Small intestine (tissue), 16 donors: Measurements from ENCODE around the gene EHMT1. TPM values are rescaled to one million over a fixed set of nuclear protein-coding genes. Genes with fewer than 3 reads are reported as not detected.

Source experiments
- DNase-seq, 2 donors: peaks; one replicate each; pipeline versions ENCODE4 v3.0.0 to v3.0.0-alpha.2; 2013
- FAIRE-seq: peaks from 2 replicates; lab custom pipeline; 2012; peaks lifted over from hg19 to GRCh38; lab: Jason Lieb, UNC
- H3K27ac ChIP-seq, 3 donors: one replicate each; pipeline ENCODE4 v1.5.1; 2013; ENCODE audit warnings: low read length in 2 of 3, mild to moderate bottlenecking in 2 of 3, control low read depth in 1 of 3, inconsistent platforms in 1 of 3, low read depth in 1 of 3, moderate library complexity in 1 of 3
- H3K27me3 ChIP-seq, 3 donors: one replicate each; pipeline ENCODE4 v1.6.1; 2013; ENCODE audit warnings: low read length in 3 of 3, inconsistent platforms in 1 of 3; ENCODE audit not compliant: control insufficient read depth in 3 of 3, insufficient read depth in 3 of 3
- H3K36me3 ChIP-seq, 3 donors: one replicate each; pipeline ENCODE4 v1.6.1; 2013; ENCODE audit warnings: low read length in 3 of 3, inconsistent platforms in 1 of 3, low read depth in 1 of 3, mild to moderate bottlenecking in 1 of 3, moderate library complexity in 1 of 3; ENCODE audit not compliant: control insufficient read depth in 3 of 3, insufficient read depth in 2 of 3
- H3K4me1 ChIP-seq, 3 donors: one replicate each; pipeline ENCODE4 v1.6.1; 2013; ENCODE audit warnings: low read length in 2 of 3, inconsistent platforms in 1 of 3, low read depth in 1 of 3, mild to moderate bottlenecking in 1 of 3, moderate library complexity in 1 of 3; ENCODE audit not compliant: control insufficient read depth in 3 of 3, insufficient read depth in 2 of 3
- H3K4me3 ChIP-seq, 3 donors: one replicate each; pipeline ENCODE4 v1.5.1; 2013; ENCODE audit warnings: low read length in 3 of 3, control low read depth in 1 of 3, inconsistent platforms in 1 of 3, low read depth in 1 of 3, mild to moderate bottlenecking in 1 of 3, moderate library complexity in 1 of 3
- H3K9me3 ChIP-seq, 2 donors: one replicate each; pipeline ENCODE4 v1.6.1; 2013; ENCODE audit warnings: low read depth in 1 of 2, low read length in 1 of 2; ENCODE audit not compliant: control insufficient read depth in 2 of 2, insufficient read depth in 1 of 2
- WGBS, 3 donors: extraction: QIAGEN DNeasy Blood & Tissue Kit; methylation state at CpG; one replicate each; pipeline ENCODE4 v1.1.7; 2013; 5-methylcytosine and 5-hydroxymethylcytosine counted together
- long read RNA-seq, 10 donors: transcript quantifications; one replicate each; lab custom pipeline, GENCODE V29; 2026
- polyA plus RNA-seq, 4 donors: library from polyadenylated mRNA; stranded (reverse) in 3 of 4; unstranded in 1 of 4; fragments of 200-250 nt in 3 of 4; fragments of 120-200 nt in 1 of 4; gene quantifications; one replicate each; pipeline versions ENCODE4 v1.2.1 to v1.2.3, GENCODE V29; 2013
- donor health status: healthy with polysubstance abuse.
- donor health status: control.
- donor health status: control.
- donor health status: Bipolar disorder and iron deficiency.
- donor health status: healthy.

EHMT1 gene
- 10 to 100 TPM; 35.2 to 53.9 (median 39.1) TPM for polyA plus RNA-seq
- long read RNA-seq, donor 1, partial matches to known transcripts: 5 of 5 reads
- long read RNA-seq, donor 1, other reads (novel, unspliced or antisense): 0 of 5 reads
- long read RNA-seq, donor 2: 0 reads
- long read RNA-seq, donor 3, partial matches to known transcripts: 0 of 2 reads
- long read RNA-seq, donor 3, other reads (novel, unspliced or antisense): 0 of 2 reads
- long read RNA-seq, donor 4: 0 reads
- long read RNA-seq, donor 5, partial matches to known transcripts: 7 of 8 reads
- long read RNA-seq, donor 5, other reads (novel, unspliced or antisense): 0 of 8 reads
- long read RNA-seq, donor 6: 0 reads
- long read RNA-seq, donor 7: 0 reads
- long read RNA-seq, donor 8: 0 reads
- long read RNA-seq, donor 9: 0 reads
- long read RNA-seq, donor 10, partial matches to known transcripts: 0 of 2 reads
- long read RNA-seq, donor 10, other reads (novel, unspliced or antisense): 0 of 2 reads

DNA sequence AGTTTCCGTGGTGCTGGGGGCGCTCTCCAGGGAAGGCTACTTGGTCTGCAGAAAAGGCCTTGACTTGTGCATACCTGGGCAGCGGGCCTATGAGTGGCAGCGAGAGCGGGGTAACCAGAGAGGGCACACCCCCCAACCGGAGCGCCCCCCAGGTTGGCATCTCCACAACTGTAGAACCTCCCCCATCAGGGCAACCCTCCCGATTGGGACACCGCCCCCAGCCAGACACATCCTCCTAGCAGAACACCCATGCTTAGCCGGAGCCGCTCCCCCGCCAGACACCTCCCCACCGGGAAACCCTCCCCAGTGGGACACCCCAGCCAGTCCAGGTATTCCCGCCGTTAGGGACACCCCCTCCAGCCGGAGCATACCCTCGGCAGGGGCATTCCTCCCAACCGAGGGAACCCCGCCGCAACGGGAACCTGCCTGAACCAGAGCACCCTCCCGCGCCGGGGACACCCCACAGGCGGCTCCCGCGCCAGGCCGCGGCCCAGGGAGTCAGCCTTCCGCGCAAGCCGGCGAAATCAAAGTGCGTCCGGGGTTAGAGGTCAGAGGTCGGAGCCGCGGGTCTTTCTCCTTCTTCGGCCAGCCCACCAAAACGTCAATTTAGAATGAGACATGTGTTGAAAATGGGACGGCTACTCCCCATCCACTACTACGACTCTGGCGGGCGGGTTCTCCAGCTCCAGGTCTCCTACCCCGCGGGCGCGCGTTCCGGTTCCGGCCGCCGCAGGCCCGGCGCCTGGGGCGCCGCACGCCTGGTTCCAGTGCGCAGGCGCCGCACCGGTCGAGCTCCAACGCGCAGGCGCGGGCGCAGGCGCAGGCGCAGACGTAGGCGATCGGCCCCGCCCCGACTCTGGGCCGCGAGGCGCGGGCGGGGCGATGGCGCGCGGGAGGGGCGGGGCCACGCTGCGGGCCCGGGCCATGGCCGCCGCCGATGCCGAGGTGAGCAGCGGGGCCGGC, at the start of gene EHMT1:
EHMT1 (plus strand) TSS at position 901 of the 963 bp plus-strand sequence; CDS start at position 925, 24 bp downstream.
- H3K4me3 ChIP-seq: peak within 1 kb of the TSS; percentile 69 to 100 (median 86)
- WGBS, 3 donors: 0 to 1% (median 0%) methylated on average over 62 to 94 of the region's 94 CpGs
- peaks cover 2 to 16% (median 11%) of the 10 kb centered on the region in 3 donors for H3K4me1 ChIP-seq
- no peak for FAIRE-seq
- peak within 1 kb of the TSS; percentile 76 to 97 (median 87) for H3K27ac ChIP-seq
- no peaks in the 10 kb centered on the region for H3K9me3 ChIP-seq
- H3K36me3 ChIP-seq: peaks cover 6 to 52% (median 6%) of the 10 kb centered on the region in 3 donors
- H3K27me3 ChIP-seq: no peaks in the 10 kb centered on the region
- peak; percentile 92 to 96 for DNase-seq

- WGBS, 3 donors: 94 to 99% (median 96%) methylated on average over 5 of the region's 5 CpGs
Observed at GRCh38 chr9:137569609-137570203, 49.1 kb upstream of the EHMT1 start.

DNA sequence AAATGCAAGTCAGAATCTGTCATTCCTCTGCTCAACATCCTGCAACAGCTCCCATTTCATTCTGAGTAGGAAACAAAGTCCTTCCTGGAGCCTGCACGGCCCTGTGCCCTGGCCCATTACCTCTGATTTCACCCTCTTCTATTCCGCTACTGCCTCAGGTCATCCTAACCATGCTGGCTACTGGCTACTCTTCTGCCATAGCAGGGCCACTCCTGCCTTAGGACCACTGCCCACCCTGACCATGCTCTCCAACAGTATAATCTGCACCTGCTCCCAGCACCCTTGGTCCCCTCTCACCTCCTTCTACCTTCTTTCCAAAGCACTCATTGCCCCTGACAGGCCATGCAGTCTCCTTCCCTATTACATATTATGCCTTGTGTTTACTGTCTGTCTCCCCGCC, 48.2 kb upstream of the EHMT1 start:
- Histone ChIP-seq H3K4me3 (no peak overlapping the region), H3K4me1 (no peaks in the 10 kb centered on the region), H3K27ac (no peak overlapping the region), H3K27me3 (no peaks in the 10 kb centered on the region), H3K36me3 (peaks cover 5 to 56% (median 7%) of the 10 kb centered on the region in 3 donors), H3K9me3 (no peaks in the 10 kb centered on the region)
- 95 to 100% (median 98%) methylated on average over 3 of the region's 3 CpGs for WGBS, 3 donors
- DNase-seq: no peak
- no peak for FAIRE-seq

More at GRCh38 chr9:137569609-137570203, 49.1 kb upstream of the EHMT1 start:
- H3K9me3 ChIP-seq: no peaks in the 10 kb centered on the region
- no peaks in the 10 kb centered on the region for H3K27me3 ChIP-seq
- H3K27ac ChIP-seq: no peak overlapping the region
- no peak for FAIRE-seq
- peaks cover 5 to 51% (median 7%) of the 10 kb centered on the region in 3 donors for H3K36me3 ChIP-seq
- no peaks in the 10 kb centered on the region for H3K4me1 ChIP-seq
- no peak overlapping the region for H3K4me3 ChIP-seq
- DNase-seq: no peak

GRCh38 chr9:137574192-137574591, 44.6 kb upstream of the EHMT1 start:
- Histone ChIP-seq H3K27ac (no peak overlapping the region), H3K4me3 (no peak overlapping the region), H3K36me3 (peaks cover 5 to 58% (median 7%) of the 10 kb centered on the region in 3 donors), H3K9me3 (no peaks in the 10 kb centered on the region), H3K4me1 (peaks cover 2 to 11% (median 3%) of the 10 kb centered on the region in 3 donors), H3K27me3 (no peaks in the 10 kb centered on the region)
- FAIRE-seq: no peak
- no peak for DNase-seq
- WGBS, 3 donors: 89 to 93% (median 93%) methylated on average over 10 of the region's 10 CpGs

- H3K27ac ChIP-seq: no peak overlapping the region
- WGBS, 3 donors: 44 to 61% (median 51%) methylated on average over 9 of the region's 9 CpGs
Observed at GRCh38 chr9:137575364-137575715, 43.5 kb upstream of the EHMT1 start.

GRCh38 chr9:137575716-137576411, 42.9 kb upstream of the EHMT1 start:
- FAIRE-seq (no peak), DNase-seq (no peak)
- no peak overlapping the region for H3K27ac ChIP-seq
- no peaks in the 10 kb centered on the region for H3K27me3 ChIP-seq
- peaks cover 5 to 54% (median 7%) of the 10 kb centered on the region in 3 donors for H3K36me3 ChIP-seq
- no peaks in the 10 kb centered on the region for H3K9me3 ChIP-seq
- WGBS, 3 donors: 76 to 81% (median 78%) methylated on average over 12 of the region's 12 CpGs
- no peak overlapping the region for H3K4me3 ChIP-seq
- H3K4me1 ChIP-seq: peaks cover 2 to 11% (median 3%) of the 10 kb centered on the region in 3 donors

More at GRCh38 chr9:137575364-137575715, 43.5 kb upstream of the EHMT1 start:
- Histone ChIP-seq H3K27me3 (no peaks in the 10 kb centered on the region), H3K9me3 (no peaks in the 10 kb centered on the region), H3K4me3 (no peak overlapping the region), H3K36me3 (peaks cover 5 to 54% (median 7%) of the 10 kb centered on the region in 3 donors), H3K4me1 (peaks cover 2 to 11% (median 3%) of the 10 kb centered on the region in 3 donors)
- DNase-seq: no peak
- no peak for FAIRE-seq

DNA sequence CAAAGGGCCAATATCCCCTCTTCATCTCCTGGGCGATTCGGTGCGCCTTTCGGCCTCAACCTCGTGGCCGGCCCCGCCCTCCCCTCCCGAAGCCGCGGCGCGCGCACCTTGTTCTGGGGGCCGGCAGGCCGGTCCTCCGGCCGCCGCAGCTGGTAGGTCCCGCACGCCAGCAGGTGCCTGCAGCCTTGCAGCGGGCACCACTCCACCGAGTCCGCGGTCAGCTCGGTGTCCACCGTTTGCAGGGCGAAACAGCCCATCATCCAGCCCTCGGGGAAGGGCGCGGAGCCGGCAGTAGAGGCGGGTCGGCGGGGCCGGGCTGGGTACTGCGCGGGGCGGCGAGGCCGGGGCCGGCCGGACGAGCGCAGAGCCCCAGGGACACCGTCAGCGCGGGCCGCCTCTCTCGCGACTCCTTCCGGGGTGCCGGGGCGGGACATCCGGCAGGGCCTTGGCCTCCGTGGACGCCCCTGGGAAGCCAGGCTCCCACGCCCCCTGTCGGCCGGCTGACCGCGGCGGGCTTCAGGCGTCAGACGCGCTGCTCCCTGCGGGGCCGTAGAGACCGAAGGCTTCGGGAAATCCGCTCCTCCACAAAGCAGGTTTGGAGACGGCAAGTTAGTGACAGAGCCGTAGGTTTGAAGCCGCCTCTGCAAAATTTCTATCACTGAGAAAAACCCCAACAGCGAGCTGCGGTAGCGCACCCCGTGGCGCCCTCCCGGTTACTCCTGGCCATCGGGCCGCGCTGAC, 40.1 kb upstream of the EHMT1 start, which contains the start of gene DPH7:
DPH7 (minus strand) TSS at position 408 of the 741 bp plus-strand sequence; CDS start at position 260, 148 bp downstream.
- 0 to 7% (median 2%) methylated on average over 58 to 82 of the region's 82 CpGs for WGBS, 3 donors
- Histone ChIP-seq H3K27ac (peak within 1 kb of the TSS; percentile 42 to 86 (median 71)), H3K4me3 (peak within 1 kb of the TSS; percentile 60 to 96 (median 85)), H3K27me3 (no peaks in the 10 kb centered on the region), H3K36me3 (peaks cover 0 to 65% (median 3%) of the 10 kb centered on the region in 3 donors), H3K9me3 (no peaks in the 10 kb centered on the region), H3K4me1 (peaks cover 2 to 11% (median 3%) of the 10 kb centered on the region in 3 donors)
- peak; percentile 93 to 98 for DNase-seq
- no peak for FAIRE-seq
